H9 (cell line): ENCODE data around the gene SP5. TPM values are rescaled to one million over a fixed set of nuclear protein-coding genes. Genes with fewer than 3 reads are reported as not detected.

Experiments
- DNase-seq: peaks from one replicate; pipeline ENCODE4 v3.0.0-alpha.2; 2017
- H2AFZ ChIP-seq: one replicate; pipeline ENCODE4 v1.6.1; 2013; ENCODE audit warnings: mild to moderate bottlenecking, low read length, control low read depth, moderate library complexity
- H2AK5ac ChIP-seq: 2 replicates; pipeline ENCODE4 v1.6.1; 2013; ENCODE audit warnings: low read length, control low read depth, mixed read lengths; ENCODE audit not compliant: insufficient read length
- H2BK120ac ChIP-seq: one replicate; pipeline ENCODE4 v1.6.1; 2013; ENCODE audit warnings: low read depth, mild to moderate bottlenecking, low read length, control low read depth, inconsistent platforms; ENCODE audit not compliant: poor library complexity, severe bottlenecking
- H2BK12ac ChIP-seq: 2 replicates; pipeline ENCODE4 v1.6.1; 2013; ENCODE audit warnings: low read length, control low read depth, mixed read lengths, low read depth; ENCODE audit not compliant: insufficient read length
- H2BK15ac ChIP-seq: 2 replicates; pipeline ENCODE4 v1.6.1; 2013; ENCODE audit warnings: low read depth, low read length, control low read depth
- H2BK20ac ChIP-seq: one replicate; pipeline ENCODE4 v1.6.1; 2013; ENCODE audit warnings: low read depth, mild to moderate bottlenecking, low read length, control low read depth, inconsistent platforms; ENCODE audit not compliant: poor library complexity, severe bottlenecking
- H2BK5ac ChIP-seq: 2 replicates; pipeline ENCODE4 v1.6.1; 2013; ENCODE audit warnings: low read length, control low read depth, mixed read lengths; ENCODE audit not compliant: insufficient read length
- H3K14ac ChIP-seq: 2 replicates; pipeline ENCODE4 v1.6.1; 2013; ENCODE audit warnings: low read length, control low read depth; ENCODE audit not compliant: insufficient read depth
- H3K18ac ChIP-seq: 2 replicates; pipeline ENCODE4 v1.6.1; 2013; ENCODE audit warnings: low read depth, mild to moderate bottlenecking, mixed read lengths, low read length, control low read depth; ENCODE audit not compliant: insufficient read length
- H3K23ac ChIP-seq: 2 replicates; pipeline ENCODE4 v1.6.1; 2013; ENCODE audit warnings: low read length, control low read depth, mixed read lengths, low read depth; ENCODE audit not compliant: insufficient read length
- H3K23me2 ChIP-seq: 2 replicates; pipeline ENCODE4 v1.6.1; 2013; ENCODE audit warnings: low read depth, mild to moderate bottlenecking, mixed read lengths, low read length, control low read depth; ENCODE audit not compliant: insufficient read length, poor library complexity, severe bottlenecking
- H3K27ac ChIP-seq: 2 replicates; pipeline ENCODE4 v1.5.1; 2013; ENCODE audit warnings: low read length, control low read depth, mixed read lengths, low read depth; ENCODE audit not compliant: insufficient read length
- H3K27me3 ChIP-seq: 2 replicates; pipeline ENCODE4 v1.6.1; 2013; ENCODE audit warnings: low read length, control low read depth, inconsistent platforms; ENCODE audit not compliant: insufficient read depth
- H3K4ac ChIP-seq: 2 replicates; pipeline ENCODE4 v1.6.1; 2013; ENCODE audit warnings: low read depth, mild to moderate bottlenecking, control low read depth, inconsistent platforms, low read length, moderate library complexity
- H3K4me1 ChIP-seq: 2 replicates; pipeline ENCODE4 v1.6.1; 2013; ENCODE audit warnings: low read length, control low read depth, inconsistent platforms; ENCODE audit not compliant: insufficient read depth
- H3K4me2 ChIP-seq: 2 replicates; pipeline ENCODE4 v1.6.1; 2013; ENCODE audit warnings: low read length, control low read depth, mixed read lengths; ENCODE audit not compliant: insufficient read length, insufficient read depth
- H3K56ac ChIP-seq: 2 replicates; pipeline ENCODE4 v1.6.1; 2013; ENCODE audit warnings: low read depth, mild to moderate bottlenecking, mixed read lengths, low read length, control low read depth; ENCODE audit not compliant: insufficient read length
- H3K79me1 ChIP-seq: 2 replicates; pipeline ENCODE4 v1.6.1; 2013; ENCODE audit warnings: low read depth, mild to moderate bottlenecking, moderate library complexity, low read length, control low read depth, inconsistent platforms; ENCODE audit not compliant: insufficient read depth, poor library complexity, severe bottlenecking
- H3K79me2 ChIP-seq: 2 replicates; pipeline ENCODE4 v1.6.1; 2013; ENCODE audit warnings: low read length, control low read depth, inconsistent platforms; ENCODE audit not compliant: insufficient read depth
- H3K9ac ChIP-seq: 2 replicates; pipeline ENCODE4 v1.6.1; 2013; ENCODE audit warnings: low read length, control low read depth, mixed read lengths; ENCODE audit not compliant: insufficient read length; ENCODE audit errors: extremely low read depth
- H3K9me3 ChIP-seq: one replicate; pipeline ENCODE4 v1.6.1; 2013; ENCODE audit warnings: low read depth, low read length, inconsistent platforms; ENCODE audit not compliant: control insufficient read depth
- H3T11ph ChIP-seq: one replicate; pipeline ENCODE4 v1.6.1; 2013; ENCODE audit warnings: mild to moderate bottlenecking, low read length, control low read depth, inconsistent platforms
- H4K20me1 ChIP-seq: one replicate; pipeline ENCODE4 v1.6.1; 2013; ENCODE audit not compliant: control insufficient read depth, insufficient read length, insufficient read depth
- H4K5ac ChIP-seq: 2 replicates; pipeline ENCODE4 v1.6.1; 2013; ENCODE audit warnings: low read depth, mild to moderate bottlenecking, mixed read lengths, low read length, control low read depth; ENCODE audit not compliant: insufficient read length
- H4K8ac ChIP-seq: replicated peaks from 2 replicates; pipeline ENCODE4 v1.6.1; 2013; ENCODE audit warnings: low read length, control low read depth, mixed read lengths, low read depth; ENCODE audit not compliant: insufficient read length
- H4K91ac ChIP-seq: 2 replicates; pipeline ENCODE4 v1.6.1; 2013; ENCODE audit warnings: low read depth, mild to moderate bottlenecking, moderate library complexity, mixed read lengths, low read length, control low read depth; ENCODE audit not compliant: insufficient read length
- H3K27ac Mint-ChIP-seq, 3 experiments: 2 replicates in 2 of 3; 3 replicates in 1 of 3; pipeline ENCODE4 v1.8.0; 2020 to 2021; ENCODE audit warnings: mixed read lengths in 3 of 3, mild to moderate bottlenecking in 1 of 3, moderate library complexity in 1 of 3
- H3K27me3 Mint-ChIP-seq: 2 replicates; pipeline ENCODE4 v1.8.0; 2021; ENCODE audit warnings: low read depth, mild to moderate bottlenecking, moderate library complexity, mixed read lengths
- H3K36me3 Mint-ChIP-seq, 3 experiments: 2 replicates in 2 of 3; 3 replicates in 1 of 3; pipeline ENCODE4 v1.8.0; 2020 to 2021; ENCODE audit warnings: low read depth in 3 of 3, mixed read lengths in 3 of 3; ENCODE audit not compliant: insufficient read depth in 1 of 3
- H3K4me1 Mint-ChIP-seq, 2 experiments: 2 replicates each; pipeline ENCODE4 v1.8.0; 2020; ENCODE audit warnings: mixed read lengths in 2 of 2
- H3K4me3 Mint-ChIP-seq, 2 experiments: 2 replicates in 1 of 2; 3 replicates in 1 of 2; pipeline ENCODE4 v1.8.0; 2020 to 2021; ENCODE audit warnings: mild to moderate bottlenecking in 2 of 2, mixed read lengths in 2 of 2, moderate library complexity in 1 of 2
- H3K9me3 Mint-ChIP-seq, 2 experiments: 2 replicates in 1 of 2; 3 replicates in 1 of 2; pipeline ENCODE4 v1.8.0; 2020; ENCODE audit warnings: mild to moderate bottlenecking in 2 of 2, mixed read lengths in 2 of 2, moderate library complexity in 1 of 2
- CTCF ChIP-seq: fragments of 200-600 bp; sonication (generic); conservative IDR thresholded peaks from 3 replicates; pipeline ENCODE4 v1.8.0; 2021; ENCODE audit warnings: antibody characterized with exemption, mild to moderate bottlenecking
- WGBS: extraction: QIAGEN DNeasy Blood & Tissue Kit; methylation state at CpG from one replicate; pipeline ENCODE4 v1.1.7; 2013; ENCODE audit warnings: missing lambda C conversion rate, low lambda C conversion rate, mixed read lengths; ENCODE audit not compliant: insufficient read length; ENCODE audit errors: extremely low coverage; 5-methylcytosine and 5-hydroxymethylcytosine counted together
- total RNA-seq: library from RNA; stranded (reverse); gene quantifications from 2 replicates; pipeline ENCODE4 v1.2.1, GENCODE V29; 2021

SP5 gene
- total RNA-seq, 1 experiment from 2014 or later, result 1.7 TPM

GRCh38 chr2:170737821-170738220, 22.7 kb downstream of the SP5 start:
- no peak overlapping the region for H3K4me3 Mint-ChIP-seq
- no peak overlapping the region for H3K56ac ChIP-seq
- DNase-seq, result no peak
- H2AK5ac ChIP-seq, result no peak overlapping the region
- H3K4me1 Mint-ChIP-seq, result peaks cover 0 to 3% of the 10 kb centered on the region in 2 experiments; a peak in 1 of 4 replicates
- no peak overlapping the region for H3K27ac ChIP-seq
- no peak overlapping the region for H3K18ac ChIP-seq
- H2BK120ac ChIP-seq, result no peak overlapping the region
- no peak overlapping the region for H2BK12ac ChIP-seq
- peaks cover 0 to 4% (median 2%) of the 10 kb centered on the region in 3 experiments; a peak in 2 of 7 replicates for H3K36me3 Mint-ChIP-seq
- H3K9me3 ChIP-seq, result no peaks in the 10 kb centered on the region
- peaks cover 4% of the 10 kb centered on the region for H3K27me3 Mint-ChIP-seq
- H3K4me1 ChIP-seq, result no peaks in the 10 kb centered on the region
- peaks cover 3% of the 10 kb centered on the region in 2 experiments; a peak in 3 of 5 replicates for H3K9me3 Mint-ChIP-seq
- no peak overlapping the region for H4K8ac ChIP-seq
- no peak overlapping the region for H2AFZ ChIP-seq
- no peak overlapping the region for H3K4me2 ChIP-seq
- no peak for TF ChIP-seq CTCF
- no peaks in the 10 kb centered on the region for H3K79me1 ChIP-seq
- H3K14ac ChIP-seq, result no peak overlapping the region
- no peak overlapping the region for H2BK5ac ChIP-seq
- no peak overlapping the region for H3K4ac ChIP-seq
- H3K79me2 ChIP-seq, result no peaks in the 10 kb centered on the region
- H4K91ac ChIP-seq, result no peak overlapping the region
- no peak overlapping the region for H3K27ac Mint-ChIP-seq
- H3K23me2 ChIP-seq, result no peaks in the 10 kb centered on the region
- H3T11ph ChIP-seq, result no peak overlapping the region
- no peak overlapping the region for H2BK20ac ChIP-seq
- H4K5ac ChIP-seq, result no peak overlapping the region
- H3K9ac ChIP-seq, result no peak overlapping the region
- H3K27me3 ChIP-seq, result no peaks in the 10 kb centered on the region
- WGBS, result no CpG with 5 or more reads among the region's 4 CpGs
- H4K20me1 ChIP-seq, result no peaks in the 10 kb centered on the region
- no peak overlapping the region for H2BK15ac ChIP-seq
- no peak overlapping the region for H3K23ac ChIP-seq
